GM12878 (cell line): ENCODE data around the gene CELF2. TPM values are rescaled to one million over a fixed set of nuclear protein-coding genes. Genes with fewer than 3 reads are reported as not detected.

Experiments used
- ATAC-seq: fragments of 200-7000 bp; cut with Tn5 transposase; 3 replicates; pipeline ENCODE4 v1.9.1; 2020; ENCODE audit warnings: mild to moderate bottlenecking, moderate library complexity
- BruUV-seq: library from RNA; stranded (reverse); fragments of 400-500 nt; replicated peaks from 2 replicates; lab custom pipeline; 2021; lab: Mats Ljungman, UMichigan
- CTCF ChIA-PET: fragments of 300-600 bp; sonication (Branson Sonifier 250); formaldehyde crosslinking; extraction: SDS; loops from one replicate; lab custom pipeline; 2021; ENCODE audit warnings: inconsistent platforms; lab: Yijun Ruan, JAX
- POLR2A ChIA-PET: fragments of 350-600 bp; formaldehyde crosslinking; extraction: SDS; loops from one replicate; lab custom pipeline; 2021; ENCODE audit warnings: inconsistent platforms; lab: Charles Lee
- RAD21 ChIA-PET: fragments of 300-600 bp; sonication (Branson Sonifier 250); formaldehyde crosslinking; loops from one replicate; lab custom pipeline; 2023; ENCODE audit warnings: antibody characterized with exemption; ENCODE audit not compliant: unreplicated experiment; lab: Charles Lee
- SMC1A ChIA-PET: fragments of 300-600 bp; sonication (Branson Sonifier 250); formaldehyde crosslinking; loops from one replicate; lab custom pipeline; 2023; ENCODE audit not compliant: unreplicated experiment, uncharacterized antibody; lab: Charles Lee
- DNase-seq: peaks from one replicate; pipeline ENCODE4 v3.0.0-alpha.2; 2011; ENCODE audit warnings: low read depth, low spot score
- FAIRE-seq: peaks from 3 replicates; lab custom pipeline; 2011; peaks lifted over from hg19 to GRCh38; lab: Jason Lieb, UNC
- H2AFZ ChIP-seq: 2 replicates; pipeline ENCODE4 v1.6.0; 2011; ENCODE audit warnings: low read depth, low read length, control low read depth; ENCODE audit not compliant: control insufficient read depth
- H3K27ac ChIP-seq: 2 replicates; pipeline ENCODE4 v1.5.1; 2011; ENCODE audit warnings: control low read depth; ENCODE audit not compliant: control insufficient read depth, insufficient read depth
- H3K27me3 ChIP-seq, 2 experiments: replicated peaks in 1 of 2; 2 replicates each; pipeline versions ENCODE4 v1.6.0 to v1.6.1; 2011; ENCODE audit warnings: low read length in 1 of 2; ENCODE audit not compliant: control insufficient read depth in 2 of 2, insufficient read depth in 2 of 2
- H3K36me3 ChIP-seq, 2 experiments: 2 replicates each; pipeline ENCODE4 v1.5.1; 2011; ENCODE audit warnings: low read length in 1 of 2; ENCODE audit not compliant: control insufficient read depth in 2 of 2, insufficient read depth in 2 of 2
- H3K4me1 ChIP-seq: 2 replicates; pipeline ENCODE4 v1.6.1; 2011; ENCODE audit warnings: mild to moderate bottlenecking, low read length, moderate library complexity, mixed read lengths; ENCODE audit not compliant: control insufficient read depth, insufficient read depth
- H3K4me2 ChIP-seq: 2 replicates; pipeline ENCODE4 v1.6.0; 2011; ENCODE audit warnings: control low read depth; ENCODE audit not compliant: control insufficient read depth, insufficient read depth
- H3K4me3 ChIP-seq: fragments of 200-600 bp; sonication (generic); 2 replicates; pipeline ENCODE4 v1.5.1; 2016
- H3K79me2 ChIP-seq: 2 replicates; pipeline ENCODE4 v1.6.0; 2011; ENCODE audit warnings: low read length; ENCODE audit not compliant: control insufficient read depth, insufficient read depth
- H3K9ac ChIP-seq: 2 replicates; pipeline ENCODE4 v1.8.0; 2011; ENCODE audit warnings: low read length, control low read depth, mixed read lengths; ENCODE audit not compliant: control insufficient read depth, insufficient read depth
- H3K9me3 ChIP-seq: replicated peaks from 3 replicates; pipeline ENCODE4 v1.5.1; 2011; ENCODE audit warnings: mild to moderate bottlenecking, low read length; ENCODE audit not compliant: control insufficient read depth, insufficient read depth
- H4K20me1 ChIP-seq: 2 replicates; pipeline ENCODE4 v1.6.0; 2011; ENCODE audit not compliant: control insufficient read depth, insufficient read depth
- ATF2 ChIP-seq: IDR thresholded peaks from 2 replicates; pipeline ENCODE4 v1.6.1; 2012; ENCODE audit warnings: low read length, inconsistent platforms
- BMI1 ChIP-seq: fragments of 450-650 bp; IDR thresholded peaks from 2 replicates; pipeline ENCODE4 v1.6.1; 2016; ENCODE audit warnings: mild to moderate bottlenecking, moderate library complexity, borderline replicate concordance
- GABPA ChIP-seq: IDR thresholded peaks from 2 replicates; pipeline ENCODE4 v1.6.1; 2014; ENCODE audit warnings: antibody characterized with exemption, low read depth, mild to moderate bottlenecking, inconsistent platforms
- NFIC ChIP-seq: IDR thresholded peaks from 2 replicates; pipeline ENCODE4 v1.6.1; 2012; ENCODE audit warnings: low read depth, mild to moderate bottlenecking, inconsistent platforms, low read length, moderate library complexity
- NFYB ChIP-seq: IDR thresholded peaks from 2 replicates; pipeline ENCODE4 v1.6.1; 2011; ENCODE audit warnings: low read depth, mild to moderate bottlenecking, low read length, improper control_type of control experiment, moderate library complexity; ENCODE audit not compliant: insufficient read depth
- PML ChIP-seq: IDR thresholded peaks from 2 replicates; pipeline ENCODE4 v1.6.1; 2012; ENCODE audit warnings: low read length, inconsistent platforms
- WGBS: methylation state at CpG from one replicate; pipeline ENCODE4 v1.1.6; 2016; ENCODE audit warnings: low lambda C conversion rate; ENCODE audit not compliant: insufficient replicate concordance, insufficient coverage; ENCODE audit errors: missing lambda C conversion rate; 5-methylcytosine and 5-hydroxymethylcytosine counted together
- in situ Hi-C: fragments of 300-500 bp; cut with MboI; formaldehyde crosslinking; loops from 9 replicates; pipeline ENCODE4 v1.14.3; 2018; ENCODE audit warnings: mixed read lengths
- intact Hi-C: fragments of 100-400 bp; cut with micrococcal nuclease; formaldehyde crosslinking; loops from one replicate; pipeline ENCODE4 v1.14.2; 2022; ENCODE audit not compliant: unreplicated experiment
- polyA plus RNA-seq, 11 experiments: library from polyadenylated mRNA; depleted of rRNA in 4 of 11; unstranded in 6 of 11; stranded (reverse) in 5 of 11; fragments of >200 nt; fragmentation: Nextera tagmentation in 4 of 11; fragmentation: Illumina TruSeq in 1 of 11; extraction: Ambion mirVana in 4 of 11; extraction: Trizol in 1 of 11; gene quantifications; 1 replicate in 1 of 11; 2 replicates in 10 of 11; pipeline versions ENCODE4 v1.2.1 to v1.2.3, GENCODE V29; 2011 to 2016; ENCODE audit warnings: inconsistent platforms in 2 of 11, missing spikeins in 2 of 11, low read depth in 1 of 11
- total RNA-seq, 4 experiments: library from RNA; depleted of rRNA in 3 of 4; stranded (reverse); fragments of >200 nt in 3 of 4; fragmentation: Illumina TruSeq in 1 of 4; extraction: Trizol in 1 of 4; gene quantifications; 2 replicates each; pipeline versions ENCODE4 v1.2.1 to v1.2.3, GENCODE V29; 2013 to 2021
- TF ChIP-seq, protein P1 (sequence below): fragments of 450-650 bp; IDR thresholded peaks from 2 replicates; pipeline ENCODE4 v1.6.1; 2018; ENCODE audit warnings: borderline replicate concordance, mild to moderate bottlenecking; ENCODE audit not compliant: partially characterized antibody

Gene CELF2
- total and polyA plus RNA-seq, 10 of the 15 experiments (the other 5 are each of a cell fraction or from before 2014, with no cell fraction given): 20.8 to 129 (median 86.3) TPM

- Histone ChIP-seq H3K36me3 (peaks cover 19 to 27% of the 10 kb centered on the region in 2 experiments), H3K4me2 (no peak overlapping the region), H3K4me3 (no peak overlapping the region), H3K79me2 (peaks cover 33% of the 10 kb centered on the region), H3K4me1 (peaks cover 63% of the 10 kb centered on the region), H2AFZ (no peak overlapping the region), H4K20me1 (no peaks in the 10 kb centered on the region), H3K27ac (peak overlapping the region; percentile 26), H3K9ac (no peak overlapping the region), H3K27me3 (no peaks in the 10 kb centered on the region), H3K9me3 (no peaks in the 10 kb centered on the region)
- in situ Hi-C loops (loop anchor here (25.0 kb wide), 1 partner anchor 1651 kb away; no protein-coding TSS in a partner anchor), intact Hi-C loops (no loop called here)
- no peak for FAIRE-seq
- no TSS peak for BruUV-seq
- SMC1A ChIA-PET: interaction anchor here (0.6 to 3.2 kb wide), 3 partner anchors 18 to 28 kb away, joined by 3 to 10 read pairs (median 5); no protein-coding TSS in a partner anchor
- RAD21 ChIA-PET: interaction anchor here (0.9 to 2.2 kb wide), 4 partner anchors 19 to 150 kb away, joined by 3 to 8 read pairs (median 4); no protein-coding TSS in a partner anchor
- DNase-seq: no peak
- no peak for ATAC-seq
- POLR2A ChIA-PET: interaction anchor here (0.9 to 2.1 kb wide), 2 partner anchors 22 to 99 kb away, joined by 4 to 6 read pairs; no protein-coding TSS in a partner anchor
- WGBS: 60% methylated on average over 3 of the region's 3 CpGs
- no peak for TF ChIP-seq PML
- no peak for TF ChIP-seq NFYB
- TF ChIP-seq GABPA: no peak
- no peak for TF ChIP-seq NFIC
- TF ChIP-seq, protein P1, sequence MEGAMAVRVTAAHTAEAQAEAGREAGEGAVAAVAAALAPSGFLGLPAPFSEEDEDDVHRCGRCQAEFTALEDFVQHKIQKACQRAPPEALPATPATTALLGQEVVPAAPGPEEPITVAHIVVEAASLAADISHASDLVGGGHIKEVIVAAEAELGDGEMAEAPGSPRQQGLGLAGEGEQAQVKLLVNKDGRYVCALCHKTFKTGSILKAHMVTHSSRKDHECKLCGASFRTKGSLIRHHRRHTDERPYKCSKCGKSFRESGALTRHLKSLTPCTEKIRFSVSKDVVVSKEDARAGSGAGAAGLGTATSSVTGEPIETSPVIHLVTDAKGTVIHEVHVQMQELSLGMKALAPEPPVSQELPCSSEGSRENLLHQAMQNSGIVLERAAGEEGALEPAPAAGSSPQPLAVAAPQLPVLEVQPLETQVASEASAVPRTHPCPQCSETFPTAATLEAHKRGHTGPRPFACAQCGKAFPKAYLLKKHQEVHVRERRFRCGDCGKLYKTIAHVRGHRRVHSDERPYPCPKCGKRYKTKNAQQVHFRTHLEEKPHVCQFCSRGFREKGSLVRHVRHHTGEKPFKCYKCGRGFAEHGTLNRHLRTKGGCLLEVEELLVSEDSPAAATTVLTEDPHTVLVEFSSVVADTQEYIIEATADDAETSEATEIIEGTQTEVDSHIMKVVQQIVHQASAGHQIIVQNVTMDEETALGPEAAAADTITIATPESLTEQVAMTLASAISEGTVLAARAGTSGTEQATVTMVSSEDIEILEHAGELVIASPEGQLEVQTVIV: no peak
- no peak for TF ChIP-seq BMI1
- TF ChIP-seq ATF2: no peak
- CTCF ChIA-PET: interaction anchor here (1.0 to 1.9 kb wide), 4 partner anchors 37 to 150 kb away, joined by 3 to 5 read pairs (median 3); no protein-coding TSS in a partner anchor
These were observed 246.1 kb downstream of the CELF2 start for GRCh38 chr10:11263767-11264166.
